ENCODE measurements around the gene EIF3L.

Gene EIF3L

DNA sequence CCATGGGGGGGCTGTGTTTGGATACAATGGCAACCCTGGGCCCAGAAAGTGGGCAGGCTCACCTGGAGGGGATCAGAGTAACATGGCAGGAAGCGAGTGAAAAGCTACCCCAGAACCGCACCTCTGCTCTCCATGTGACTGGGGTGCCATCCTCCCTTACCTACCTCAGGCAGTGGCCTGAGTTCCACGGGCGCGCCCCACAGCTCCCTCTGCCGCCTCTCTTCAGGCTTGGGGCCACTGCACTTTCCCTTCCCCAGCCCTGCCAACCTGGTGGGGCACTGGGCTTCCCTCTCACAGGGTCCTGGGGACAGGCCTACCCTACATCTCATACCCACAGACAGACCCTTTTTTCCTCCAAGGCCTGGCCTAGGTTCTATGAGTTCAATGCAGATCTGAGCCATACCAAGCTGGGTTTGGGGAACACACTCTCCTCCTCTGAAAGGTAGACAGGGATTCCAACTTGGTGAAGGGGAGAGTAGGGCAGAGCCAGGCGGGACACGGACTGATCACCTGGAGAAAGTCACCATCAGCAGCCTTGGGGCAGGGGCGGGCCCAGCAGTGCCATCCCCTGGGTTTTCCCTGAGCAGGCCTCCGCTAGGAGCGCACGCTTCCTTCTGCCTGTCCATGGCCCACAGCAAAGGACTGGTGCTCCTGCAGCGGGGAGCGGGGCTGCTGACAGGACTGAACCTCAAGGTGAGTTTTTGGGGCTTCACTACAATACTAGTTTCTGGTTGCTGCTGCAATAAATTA lies 19.0 kb upstream of the EIF3L start:
- H3K27ac ChIP-seq (ENCODE audit: poor library complexity, severe bottlenecking), result no peak overlapping the region
- TF ChIP-seq, protein P1, sequence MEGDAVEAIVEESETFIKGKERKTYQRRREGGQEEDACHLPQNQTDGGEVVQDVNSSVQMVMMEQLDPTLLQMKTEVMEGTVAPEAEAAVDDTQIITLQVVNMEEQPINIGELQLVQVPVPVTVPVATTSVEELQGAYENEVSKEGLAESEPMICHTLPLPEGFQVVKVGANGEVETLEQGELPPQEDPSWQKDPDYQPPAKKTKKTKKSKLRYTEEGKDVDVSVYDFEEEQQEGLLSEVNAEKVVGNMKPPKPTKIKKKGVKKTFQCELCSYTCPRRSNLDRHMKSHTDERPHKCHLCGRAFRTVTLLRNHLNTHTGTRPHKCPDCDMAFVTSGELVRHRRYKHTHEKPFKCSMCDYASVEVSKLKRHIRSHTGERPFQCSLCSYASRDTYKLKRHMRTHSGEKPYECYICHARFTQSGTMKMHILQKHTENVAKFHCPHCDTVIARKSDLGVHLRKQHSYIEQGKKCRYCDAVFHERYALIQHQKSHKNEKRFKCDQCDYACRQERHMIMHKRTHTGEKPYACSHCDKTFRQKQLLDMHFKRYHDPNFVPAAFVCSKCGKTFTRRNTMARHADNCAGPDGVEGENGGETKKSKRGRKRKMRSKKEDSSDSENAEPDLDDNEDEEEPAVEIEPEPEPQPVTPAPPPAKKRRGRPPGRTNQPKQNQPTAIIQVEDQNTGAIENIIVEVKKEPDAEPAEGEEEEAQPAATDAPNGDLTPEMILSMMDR (IDR thresholded peaks at IDR 0.05; ENCODE audit: poor library complexity, severe bottlenecking), result no peak
- peaks cover 36% of the 10 kb centered on the region for H3K36me3 ChIP-seq (ENCODE audit: low read depth)
- H3K9me3 ChIP-seq (ENCODE audit: severe bottlenecking), result no peaks in the 10 kb centered on the region
- H3K27me3 ChIP-seq (ENCODE audit: insufficient read depth, poor library complexity, severe bottlenecking), result no peaks in the 10 kb centered on the region
- H3K4me3 ChIP-seq (ENCODE audit: severe bottlenecking), result no peak overlapping the region
- ATAC-seq (ENCODE audit: low read depth) (no peak), DNase-seq (ENCODE audit: low spot score) (no peak)
- H3K4me1 ChIP-seq (ENCODE audit: insufficient read depth, poor library complexity, severe bottlenecking), result no peaks in the 10 kb centered on the region

DNA sequence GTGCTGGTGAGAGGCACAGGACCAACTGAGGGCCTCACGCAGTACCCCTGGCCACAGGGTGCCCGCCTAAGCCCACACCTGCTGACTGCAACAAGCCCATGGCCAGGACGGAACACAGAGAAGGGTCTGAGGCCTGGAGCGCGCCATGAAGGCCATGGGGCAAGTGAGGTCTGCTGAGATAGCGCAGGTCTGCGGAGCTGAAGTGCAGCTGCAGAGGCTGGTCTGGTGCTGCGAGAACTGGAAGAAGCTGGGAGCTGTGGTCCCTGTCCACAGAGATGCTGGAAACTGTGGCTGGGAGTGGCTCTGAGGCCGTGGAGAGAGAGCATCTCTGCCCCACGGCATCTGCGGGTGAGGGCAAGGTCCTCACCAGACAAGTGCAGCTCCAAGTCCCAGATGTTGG lies 17.7 kb upstream of the EIF3L start:
- TF ChIP-seq, protein P1 (IDR thresholded peaks at IDR 0.05; ENCODE audit: poor library complexity, severe bottlenecking), result no peak
- H3K36me3 ChIP-seq (ENCODE audit: low read depth), result peaks cover 41% of the 10 kb centered on the region
- no peaks in the 10 kb centered on the region for H3K27me3 ChIP-seq (ENCODE audit: insufficient read depth, poor library complexity, severe bottlenecking)

DNA sequence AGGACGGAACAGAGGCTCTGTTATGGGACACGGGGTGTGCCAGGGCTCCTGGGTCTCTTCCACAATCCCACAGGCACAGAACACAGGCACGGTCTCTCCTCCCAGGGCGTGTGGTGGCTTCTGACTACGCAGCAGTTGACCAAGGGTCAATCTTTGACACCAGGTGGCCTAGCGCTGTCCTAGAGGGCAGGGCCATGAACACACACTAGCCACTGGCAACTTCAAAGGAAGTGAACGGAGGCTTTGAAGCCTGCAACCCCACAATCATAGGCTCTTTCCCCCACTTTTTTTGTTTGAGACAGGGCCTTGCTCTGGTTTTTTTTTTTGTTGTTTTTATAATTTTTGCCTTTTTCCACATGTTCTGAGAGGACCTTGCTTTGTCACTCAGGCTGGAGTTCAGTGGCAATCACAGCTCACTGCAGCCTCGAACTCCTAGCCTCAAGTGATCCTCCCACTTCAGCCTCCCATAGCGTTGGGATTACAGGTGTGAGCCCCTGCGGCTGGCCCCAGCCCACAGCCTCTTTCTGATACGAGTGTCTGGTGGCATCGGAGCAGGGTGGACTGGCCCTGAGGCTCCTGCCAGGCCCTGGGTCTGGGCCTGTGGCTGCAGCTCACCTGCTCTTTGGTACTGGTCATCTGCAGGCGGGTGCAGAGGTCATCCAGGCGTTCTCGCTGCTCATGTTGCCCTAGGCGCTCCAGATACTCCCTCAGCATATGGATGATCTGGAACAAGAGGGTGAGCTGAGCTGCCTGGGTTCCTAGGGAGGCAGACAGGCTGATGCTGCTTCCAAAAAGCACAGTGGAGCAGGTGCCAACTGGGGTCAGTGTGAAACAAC lies 17.0 kb upstream of the EIF3L start:
- Histone ChIP-seq H3K4me1 (ENCODE audit: insufficient read depth, poor library complexity, severe bottlenecking) (no peaks in the 10 kb centered on the region), H3K4me3 (ENCODE audit: severe bottlenecking) (no peak overlapping the region), H3K27me3 (ENCODE audit: insufficient read depth, poor library complexity, severe bottlenecking) (no peaks in the 10 kb centered on the region), H3K27ac (ENCODE audit: poor library complexity, severe bottlenecking) (no peak overlapping the region), H3K36me3 (ENCODE audit: low read depth) (peaks cover 43% of the 10 kb centered on the region), H3K9me3 (ENCODE audit: severe bottlenecking) (no peaks in the 10 kb centered on the region)
- TF ChIP-seq, protein P1 (IDR thresholded peaks at IDR 0.05; ENCODE audit: poor library complexity, severe bottlenecking), result no peak
- no peak for DNase-seq (ENCODE audit: low spot score)
- no peak for ATAC-seq (ENCODE audit: low read depth)

More for the DNA sequence above, 17.7 kb upstream of the EIF3L start:
- no peak overlapping the region for H3K4me3 ChIP-seq (ENCODE audit: severe bottlenecking)
- H3K9me3 ChIP-seq (ENCODE audit: severe bottlenecking), result no peaks in the 10 kb centered on the region
- DNase-seq (ENCODE audit: low spot score) (no peak), ATAC-seq (ENCODE audit: low read depth) (no peak)
- no peaks in the 10 kb centered on the region for H3K4me1 ChIP-seq (ENCODE audit: insufficient read depth, poor library complexity, severe bottlenecking)
- H3K27ac ChIP-seq (ENCODE audit: poor library complexity, severe bottlenecking), result no peak overlapping the region

DNA sequence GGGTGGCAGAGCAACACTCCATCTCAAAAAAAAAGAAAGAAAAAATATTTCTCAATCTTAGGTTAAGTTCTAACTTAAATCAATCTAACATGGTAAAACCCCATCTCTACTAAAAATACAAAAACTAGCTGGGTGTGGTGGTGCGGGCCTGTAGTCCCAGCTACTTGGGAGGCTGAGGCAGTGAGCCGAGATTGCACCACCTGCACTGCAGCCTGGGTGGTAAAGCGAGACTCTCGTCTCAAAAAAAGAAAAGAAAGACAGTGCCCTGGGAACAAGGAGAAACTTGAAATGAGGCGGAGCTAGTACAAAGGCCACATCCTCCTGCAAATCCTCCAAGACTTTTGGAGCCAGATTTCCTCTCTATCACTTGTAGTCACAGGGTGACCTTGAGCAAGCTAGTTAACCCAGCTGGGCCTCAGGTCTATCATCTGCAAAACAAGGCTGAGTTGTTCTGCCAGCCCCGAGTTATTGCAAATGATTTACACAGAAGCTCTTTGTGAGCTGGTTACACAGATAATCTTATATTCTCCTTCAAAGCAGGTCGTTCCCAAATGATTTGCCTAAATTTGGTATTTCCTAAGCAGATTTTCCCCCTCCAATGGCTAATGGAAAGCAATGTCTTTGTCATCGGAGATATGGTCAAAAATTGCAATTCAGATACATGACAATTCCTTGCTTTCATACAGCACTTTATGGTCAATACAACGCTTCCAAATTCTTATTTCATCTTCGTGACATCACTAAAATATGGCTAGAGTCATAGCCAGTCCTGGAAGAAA lies 7.0 kb upstream of the EIF3L start:
- Histone ChIP-seq H3K27me3 (ENCODE audit: insufficient read depth, poor library complexity, severe bottlenecking) (no peaks in the 10 kb centered on the region), H3K4me1 (ENCODE audit: insufficient read depth, poor library complexity, severe bottlenecking) (peaks cover 6% of the 10 kb centered on the region), H3K9me3 (ENCODE audit: severe bottlenecking) (no peaks in the 10 kb centered on the region), H3K4me3 (ENCODE audit: severe bottlenecking) (no peak overlapping the region), H3K36me3 (ENCODE audit: low read depth) (peaks cover 23% of the 10 kb centered on the region), H3K27ac (ENCODE audit: poor library complexity, severe bottlenecking) (no peak overlapping the region)
- TF ChIP-seq, protein P1 (IDR thresholded peaks at IDR 0.05; ENCODE audit: poor library complexity, severe bottlenecking), result no peak
- DNase-seq (ENCODE audit: low spot score), result no peak
- ATAC-seq (ENCODE audit: low read depth), result no peak
